Activated naive CD8-positive, alpha-beta T cell (primary cell): ENCODE measurements around the gene UBE2V1.

ENCODE experiments used
- H3K27ac Mint-ChIP-seq: one replicate; pipeline ENCODE4 v1.8.0; 2021; ENCODE audit warnings: mixed read lengths
- H3K27me3 Mint-ChIP-seq: one replicate; pipeline ENCODE4 v1.8.0; 2021; ENCODE audit warnings: mixed read lengths
- H3K36me3 Mint-ChIP-seq: one replicate; pipeline ENCODE4 v1.8.0; 2021; ENCODE audit warnings: mixed read lengths
- H3K4me1 Mint-ChIP-seq: one replicate; pipeline ENCODE4 v1.8.0; 2021; ENCODE audit warnings: low read depth, mixed read lengths
- H3K4me3 Mint-ChIP-seq: one replicate; pipeline ENCODE4 v1.8.0; 2021; ENCODE audit warnings: mild to moderate bottlenecking, mixed read lengths
- H3K9me3 Mint-ChIP-seq: one replicate; pipeline ENCODE4 v1.8.0; 2021; ENCODE audit warnings: low read depth, mixed read lengths

Gene UBE2V1

DNA sequence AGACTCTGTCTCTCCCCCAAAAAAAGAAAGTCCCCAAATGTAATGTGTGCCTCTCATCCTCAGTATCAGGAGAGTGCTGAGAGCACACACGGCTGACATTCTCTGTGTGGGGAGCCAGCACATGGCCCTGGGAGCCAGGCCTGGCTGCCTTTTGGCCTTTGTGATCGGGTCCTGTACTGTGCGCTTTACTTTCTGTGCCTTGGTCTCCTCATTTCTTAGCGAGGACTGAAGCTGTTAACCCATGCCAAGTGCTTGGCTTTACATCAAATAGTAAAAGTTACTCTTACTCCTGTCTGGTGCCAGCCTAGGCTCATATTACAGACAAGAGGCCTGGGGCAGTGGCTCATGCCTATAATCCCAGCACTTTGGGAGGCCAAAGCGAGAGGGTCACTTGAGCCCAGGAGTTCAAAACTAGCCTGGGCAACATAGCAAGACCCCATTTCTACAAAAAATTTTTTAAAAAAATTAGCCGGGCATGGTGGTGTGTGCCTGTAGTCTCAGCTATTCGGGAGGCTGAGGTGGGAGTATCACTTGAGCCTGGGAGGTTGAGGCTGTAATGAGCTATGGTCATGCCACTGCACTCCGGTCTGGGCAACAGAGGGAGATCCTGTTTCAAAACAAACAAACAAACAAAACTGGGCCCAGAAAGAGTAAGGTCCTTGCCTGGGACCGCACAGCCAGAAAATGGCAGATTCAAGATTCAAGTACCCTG is 79.8 kb downstream of the UBE2V1 start:
- Mint-ChIP-seq H3K27ac (no peak overlapping the region), H3K4me1 (no peaks in the 10 kb centered on the region), H3K27me3 (no peaks in the 10 kb centered on the region), H3K36me3 (no peaks in the 10 kb centered on the region), H3K9me3 (no peaks in the 10 kb centered on the region), H3K4me3 (no peak overlapping the region)
